Transverse colon (tissue), 4 donors: ENCODE data around the gene AFG1L. TPM values are rescaled to one million over a fixed set of nuclear protein-coding genes. Genes with fewer than 3 reads are reported as not detected.
A peak's percentile ranks its signal among the peaks of the same experiment; 100 is the strongest.
"Not testable (repeated sequence)": the region's sequence is repeated elsewhere in the genome, so short reads cannot be mapped to it uniquely, and the experiment has no call there.

Experiments used
- DNase-seq: peaks from one replicate; pipeline ENCODE4 v3.0.0-alpha.2; 2019
- H3K27ac ChIP-seq, 4 donors: fragments of 200-600 bp; sonication (generic); 2 replicates each; pipeline ENCODE4 v1.5.1; 2016 to 2018; ENCODE audit warnings: inconsistent platforms in 4 of 4
- H3K27me3 ChIP-seq: fragments of 200-600 bp; sonication (generic); 2 replicates; pipeline ENCODE4 v1.5.1; 2017; ENCODE audit warnings: inconsistent platforms
- H3K36me3 ChIP-seq, 4 donors: fragments of 200-600 bp; sonication (generic); 2 replicates each; pipeline ENCODE4 v1.5.1; 2017 to 2019; ENCODE audit warnings: inconsistent platforms in 4 of 4
- H3K4me1 ChIP-seq, 4 donors: fragments of 200-600 bp; sonication (generic); 2 replicates each; pipeline ENCODE4 v1.5.1; 2017 to 2020; ENCODE audit warnings: inconsistent platforms in 4 of 4
- H3K4me3 ChIP-seq, 4 donors: fragments of 200-600 bp; sonication (generic); 1 replicate in 1 of 4; 2 replicates in 3 of 4; pipeline versions ENCODE4 v1.5.1 to v1.6.1; 2017 to 2019; ENCODE audit warnings: inconsistent platforms in 4 of 4
- H3K9me3 ChIP-seq, 2 donors: fragments of 200-600 bp; sonication (generic); 2 replicates each; pipeline ENCODE4 v1.5.1; 2017 to 2019; ENCODE audit warnings: inconsistent platforms in 2 of 2
- EP300 ChIP-seq: sonication (generic); formaldehyde crosslinking; IDR thresholded peaks from one replicate; pipeline ENCODE4 v1.6.1; 2017; ENCODE audit warnings: antibody characterized with exemption, low read depth
- POLR2A ChIP-seq: fragments of 450-650 bp; IDR thresholded peaks from one replicate; pipeline ENCODE4 v1.6.1; 2016; ENCODE audit warnings: antibody characterized with exemption, mild to moderate bottlenecking, moderate library complexity
- POLR2AphosphoS5 ChIP-seq, 3 donors: sonication (generic); formaldehyde crosslinking; IDR thresholded peaks; one replicate each; pipeline ENCODE4 v1.6.1; 2016; ENCODE audit warnings: antibody characterized with exemption in 3 of 3
- WGBS, 2 donors: methylation state at CpG; one replicate each; pipeline ENCODE4 v1.1.5; 2018; ENCODE audit warnings: low coverage in 1 of 2; 5-methylcytosine and 5-hydroxymethylcytosine counted together
- in situ Hi-C, 4 donors: fragments of 200-750 bp; cut with MboI; loops; one replicate each; pipeline versions ENCODE4 v1.15.0 to v1.15.1; 2017; ENCODE audit warnings: low sequenced_read_pairs in 3 of 4, low pct_ligation_motif_present in 1 of 4, low pct_unique_long_range_greater_than_20kb in 1 of 4
- intact Hi-C: fragments of 100-400 bp; cut with DNase I; formaldehyde crosslinking; loops from one replicate; pipeline ENCODE4 v1.15.1; 2023; ENCODE audit warnings: low total_unique reads
- total RNA-seq, 4 donors: library from RNA; depleted of rRNA; stranded (reverse); fragments of >200 nt; gene quantifications; one replicate each; pipeline ENCODE4 v1.1.0, GENCODE V29; 2016
- TF ChIP-seq, protein P1 (sequence below), 5 experiments: fragments of 200-600 bp in 3 of 5; fragments of 450-650 bp in 2 of 5; sonication (generic) in 3 of 5; IDR thresholded peaks; 1 replicate in 2 of 5; 2 replicates in 3 of 5; pipeline ENCODE4 v1.5.1; 2016 to 2017; ENCODE audit warnings: antibody characterized with exemption in 5 of 5, inconsistent platforms in 3 of 5, mild to moderate bottlenecking in 2 of 5, moderate library complexity in 1 of 5

AFG1L gene
- total RNA-seq, 4 donors from 2014 or later = 2.2 to 22.5 (median 5.5) TPM

DNA sequence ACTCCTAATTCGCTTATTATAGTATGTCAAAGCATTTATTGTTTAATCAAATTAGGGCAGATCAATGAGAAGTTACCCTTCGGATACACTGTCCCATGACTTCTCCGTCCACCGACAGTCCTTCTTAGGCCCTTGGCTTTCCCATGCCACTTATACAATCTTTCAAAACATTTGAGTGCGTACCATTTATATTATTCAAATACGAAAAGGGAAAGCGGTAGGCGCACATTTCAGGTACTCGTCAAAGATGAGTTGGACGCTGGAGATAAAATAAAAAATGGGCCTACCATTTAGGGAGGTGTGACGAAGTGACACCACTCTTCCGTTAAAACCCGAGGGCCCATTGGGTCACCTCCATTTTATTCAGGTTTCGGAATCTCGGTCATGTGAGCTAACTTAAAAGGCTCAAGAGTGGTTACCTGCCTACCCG lies 542 bp upstream of the AFG1L start:
- Histone ChIP-seq H3K9me3 (no peaks in the 10 kb centered on the region), H3K27me3 (no peaks in the 10 kb centered on the region), H3K36me3 (no peaks in the 10 kb centered on the region), H3K4me3 (peak overlapping the region; percentile 60 to 97 (median 70)), H3K4me1 (peaks cover 6 to 22% (median 8%) of the 10 kb centered on the region in 4 donors), H3K27ac (peak overlapping the region; percentile 90 to 99 (median 92))
- intact Hi-C loops (no loop called here), in situ Hi-C loops (no loop called here)
- 34 to 93% methylated on average over 3 to 16 of the region's 16 CpGs for WGBS, 2 donors
- no peak for DNase-seq
- TF ChIP-seq EP300 = no peak
- TF ChIP-seq POLR2A = no peak
- TF ChIP-seq, protein P1, sequence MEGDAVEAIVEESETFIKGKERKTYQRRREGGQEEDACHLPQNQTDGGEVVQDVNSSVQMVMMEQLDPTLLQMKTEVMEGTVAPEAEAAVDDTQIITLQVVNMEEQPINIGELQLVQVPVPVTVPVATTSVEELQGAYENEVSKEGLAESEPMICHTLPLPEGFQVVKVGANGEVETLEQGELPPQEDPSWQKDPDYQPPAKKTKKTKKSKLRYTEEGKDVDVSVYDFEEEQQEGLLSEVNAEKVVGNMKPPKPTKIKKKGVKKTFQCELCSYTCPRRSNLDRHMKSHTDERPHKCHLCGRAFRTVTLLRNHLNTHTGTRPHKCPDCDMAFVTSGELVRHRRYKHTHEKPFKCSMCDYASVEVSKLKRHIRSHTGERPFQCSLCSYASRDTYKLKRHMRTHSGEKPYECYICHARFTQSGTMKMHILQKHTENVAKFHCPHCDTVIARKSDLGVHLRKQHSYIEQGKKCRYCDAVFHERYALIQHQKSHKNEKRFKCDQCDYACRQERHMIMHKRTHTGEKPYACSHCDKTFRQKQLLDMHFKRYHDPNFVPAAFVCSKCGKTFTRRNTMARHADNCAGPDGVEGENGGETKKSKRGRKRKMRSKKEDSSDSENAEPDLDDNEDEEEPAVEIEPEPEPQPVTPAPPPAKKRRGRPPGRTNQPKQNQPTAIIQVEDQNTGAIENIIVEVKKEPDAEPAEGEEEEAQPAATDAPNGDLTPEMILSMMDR (IDR thresholded peaks at IDR 0.05) = no peak

DNA sequence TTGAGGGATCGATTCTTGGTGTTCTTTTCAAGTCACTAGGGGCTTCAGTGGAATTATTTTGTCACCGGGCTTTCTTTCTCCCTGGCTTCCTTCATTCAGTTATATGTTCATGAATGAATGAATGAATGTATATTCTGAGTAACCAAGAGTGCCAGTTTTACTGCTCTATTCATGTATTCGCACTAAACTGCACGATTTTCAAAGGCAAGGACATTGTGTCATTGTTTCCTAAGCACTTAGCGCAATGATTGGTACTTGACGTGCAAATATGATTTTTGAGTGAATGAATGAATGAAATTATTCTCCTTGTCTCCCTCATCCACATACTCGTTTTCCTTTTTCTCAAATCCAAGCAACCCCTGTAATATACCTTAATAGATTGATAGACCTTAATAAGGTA lies 822 bp downstream of the AFG1L start:
- WGBS, 2 donors = 61 to 74% methylated on average over 3 to 7 of the region's 7 CpGs
- H3K4me3 ChIP-seq = peak overlapping the region in 3 of 4 donors; percentile 68 to 97 (median 73)
- no peaks in the 10 kb centered on the region for H3K36me3 ChIP-seq
- peaks cover 6 to 30% (median 8%) of the 10 kb centered on the region in 4 donors for H3K4me1 ChIP-seq
- H3K27me3 ChIP-seq = no peaks in the 10 kb centered on the region
- H3K9me3 ChIP-seq = no peaks in the 10 kb centered on the region
- in situ Hi-C loops = no loop called here
- TF ChIP-seq, protein P1 (IDR thresholded peaks at IDR 0.05) = no peak
- TF ChIP-seq EP300 (no peak), POLR2A (no peak), POLR2AphosphoS5 (IDR thresholded peaks at IDR 0.05) (no peak)
- intact Hi-C loops = loop anchor here (5.0 kb wide), 1 partner anchor 33 kb away; the partner anchor contains the start of gene SNX3
- DNase-seq = no peak
- H3K27ac ChIP-seq = peak overlapping the region; percentile 90 to 99 (median 92)

DNA sequence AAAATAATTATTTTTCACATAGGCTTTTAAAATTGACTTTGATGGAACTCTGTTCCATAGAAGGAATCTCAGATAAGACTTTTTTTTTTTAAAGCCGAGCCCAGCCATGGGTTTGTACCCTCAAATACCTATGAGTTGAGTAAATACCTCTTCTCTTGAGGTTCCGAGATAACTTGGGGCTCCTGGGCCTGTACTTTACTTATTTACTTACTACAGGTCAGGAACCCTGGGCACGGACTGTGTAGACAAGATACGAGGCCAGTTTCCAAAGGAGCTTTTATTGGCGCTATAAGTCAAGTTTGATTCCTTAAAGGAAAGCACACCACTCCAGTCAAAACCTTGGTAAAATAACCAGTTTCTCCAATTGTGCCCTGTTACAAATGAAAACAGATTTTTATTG lies 7.5 kb downstream of the AFG1L start:
- 79 to 91% methylated on average over 2 to 5 of the region's 5 CpGs for WGBS, 2 donors
- H3K27ac ChIP-seq = no peak overlapping the region

DNA sequence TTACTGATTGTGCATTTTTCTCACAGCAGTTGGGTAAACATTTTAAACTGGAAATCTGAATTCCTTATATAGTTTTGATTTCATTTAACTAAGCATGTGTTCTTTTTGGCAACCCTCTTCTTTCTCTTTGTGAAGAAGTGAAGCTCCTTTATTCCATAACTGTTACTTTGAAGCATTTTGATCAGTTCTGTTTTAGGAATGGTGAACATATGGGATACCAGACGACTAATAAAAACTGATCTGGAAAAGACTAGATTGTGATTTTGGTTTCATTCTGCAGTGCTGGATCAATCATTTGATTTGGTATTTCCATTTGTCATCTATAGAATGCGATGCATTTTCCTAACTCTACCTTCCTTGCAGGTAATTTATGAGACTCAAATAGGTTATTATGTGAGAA lies 9.8 kb downstream of the AFG1L start:
- 96 to 97% methylated on average over 2 of the region's 2 CpGs for WGBS, 2 donors
- Histone ChIP-seq H3K4me3 (no peak overlapping the region), H3K4me1 (peaks cover 0 to 6% (median 0%) of the 10 kb centered on the region in 4 donors), H3K27me3 (peaks cover 16% of the 10 kb centered on the region), H3K27ac (no peak overlapping the region), H3K36me3 (no peaks in the 10 kb centered on the region), H3K9me3 (no peaks in the 10 kb centered on the region)
- no peak for DNase-seq
- TF ChIP-seq POLR2A (no peak), EP300 (no peak), POLR2AphosphoS5 (IDR thresholded peaks at IDR 0.05) (no peak)
- TF ChIP-seq, protein P1 (IDR thresholded peaks at IDR 0.05) = no peak
- intact Hi-C loops (no loop called here), in situ Hi-C loops (no loop called here)

More for the DNA sequence above, 7.5 kb downstream of the AFG1L start:
- Histone ChIP-seq H3K4me1 (peaks cover 0 to 16% (median 0%) of the 10 kb centered on the region in 4 donors), H3K9me3 (no peaks in the 10 kb centered on the region), H3K4me3 (no peak overlapping the region), H3K27me3 (no peaks in the 10 kb centered on the region), H3K36me3 (no peaks in the 10 kb centered on the region)
- intact Hi-C loops (no loop called here), in situ Hi-C loops (no loop called here)
- TF ChIP-seq POLR2A (no peak), EP300 (no peak), POLR2AphosphoS5 (IDR thresholded peaks at IDR 0.05) (no peak)
- TF ChIP-seq, protein P1 (IDR thresholded peaks at IDR 0.05) = no peak
- DNase-seq = no peak

DNA sequence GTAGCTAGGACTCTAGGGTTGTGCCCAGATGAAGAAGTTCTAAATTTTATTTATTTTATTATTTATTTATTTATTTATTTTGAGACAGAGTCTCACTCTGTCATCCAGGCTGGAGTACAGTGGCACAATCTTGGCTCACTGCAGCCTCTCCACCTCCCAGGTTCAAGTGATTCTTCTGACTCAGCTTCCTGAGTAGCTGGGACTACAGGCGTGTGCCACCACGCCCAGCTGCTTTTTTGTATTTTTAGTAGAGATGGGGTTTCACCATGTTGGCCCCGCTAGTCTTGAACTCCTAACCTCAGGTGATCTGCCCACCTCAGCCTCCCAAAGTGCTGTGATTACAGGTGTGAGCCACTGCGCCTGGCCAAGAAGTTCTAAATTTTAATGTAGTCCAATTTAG lies 13.8 kb downstream of the AFG1L start:
- in situ Hi-C loops, H3K36me3 ChIP-seq, intact Hi-C loops, DNase-seq, H3K9me3 ChIP-seq, H3K27ac ChIP-seq, H3K4me3 ChIP-seq: not testable (repeated sequence)
- H3K27me3 ChIP-seq = peaks cover 31% of the 10 kb centered on the region
- WGBS, 2 donors = 69 to 73% methylated on average over 4 of the region's 4 CpGs
- peaks cover 0 to 13% (median 5%) of the 10 kb centered on the region in 4 donors for H3K4me1 ChIP-seq
